NCI-H2029 (cell line): ENCODE data around the gene UTF1.

Source experiments
- DNase-seq: peaks from one replicate; lab custom pipeline; 2025; lab: John Stamatoyannopoulos, UW

UTF1 gene

DNA sequence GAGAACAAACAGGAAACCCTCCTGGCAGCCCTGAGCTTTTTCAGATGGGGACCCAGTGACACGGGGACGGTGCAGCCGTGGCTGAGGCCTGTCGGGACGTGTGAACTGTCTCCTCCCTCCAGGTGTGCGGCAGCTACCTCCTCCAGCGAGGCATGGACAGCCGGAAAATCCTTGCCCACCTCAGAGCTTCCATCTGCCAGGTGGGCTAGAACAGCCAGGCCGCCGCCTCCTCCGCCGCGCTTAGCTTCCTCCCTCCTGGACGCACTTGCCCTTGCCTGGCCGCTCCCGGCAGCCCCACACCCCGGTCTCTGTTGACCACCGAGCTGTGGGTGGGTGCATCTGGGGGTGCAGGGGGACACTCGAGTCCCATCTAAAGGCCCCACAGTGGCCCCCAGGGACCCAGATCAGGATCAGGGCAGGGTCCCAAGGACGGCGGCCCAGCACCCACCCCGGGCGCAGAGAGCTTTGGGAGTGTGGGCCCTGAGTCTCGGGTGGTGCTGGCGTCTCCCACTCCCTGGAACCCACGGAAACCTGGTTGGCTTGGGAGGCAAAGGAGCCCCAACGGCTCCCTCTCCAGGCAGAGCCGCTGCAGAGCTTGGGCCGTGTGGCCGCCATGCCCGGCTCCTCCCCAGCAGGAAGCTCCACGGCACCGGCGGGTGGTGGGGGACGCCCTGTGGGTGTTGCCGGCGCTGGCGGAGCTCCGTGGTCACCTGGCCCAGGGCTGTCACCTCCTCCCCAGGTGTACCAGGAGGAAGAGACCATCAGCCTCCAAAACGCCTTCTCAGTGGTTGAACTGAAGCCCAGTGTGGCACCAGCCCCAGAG is 32.9 kb upstream of the UTF1 start:
- no peak for DNase-seq

DNA sequence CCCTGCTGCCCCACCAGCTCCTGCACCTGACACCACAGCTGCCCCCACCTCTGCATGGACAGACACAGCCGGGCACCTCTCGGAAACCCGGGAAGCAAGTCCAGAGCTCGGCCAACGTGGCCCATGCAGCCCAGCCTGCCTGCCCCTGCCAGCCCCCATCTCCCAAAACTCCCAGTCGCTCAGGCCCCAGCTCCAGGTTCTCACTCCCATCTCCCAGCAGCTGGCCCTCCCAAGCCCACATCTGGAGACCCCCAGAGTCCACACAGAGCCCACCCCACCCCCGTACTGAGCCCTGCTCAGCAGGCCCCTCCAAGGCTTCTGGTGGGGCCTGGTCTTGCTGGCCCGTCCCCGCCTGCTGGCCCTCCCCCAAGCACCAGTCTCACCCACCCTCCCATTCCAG is 32.2 kb upstream of the UTF1 start:
- DNase-seq: no peak

- no peak for DNase-seq
These were observed 31.8 kb upstream of the UTF1 start for GRCh38 chr10:133198206-133198605.

- DNase-seq: no peak
These were observed 31.2 kb upstream of the UTF1 start for GRCh38 chr10:133198621-133199487.

DNA sequence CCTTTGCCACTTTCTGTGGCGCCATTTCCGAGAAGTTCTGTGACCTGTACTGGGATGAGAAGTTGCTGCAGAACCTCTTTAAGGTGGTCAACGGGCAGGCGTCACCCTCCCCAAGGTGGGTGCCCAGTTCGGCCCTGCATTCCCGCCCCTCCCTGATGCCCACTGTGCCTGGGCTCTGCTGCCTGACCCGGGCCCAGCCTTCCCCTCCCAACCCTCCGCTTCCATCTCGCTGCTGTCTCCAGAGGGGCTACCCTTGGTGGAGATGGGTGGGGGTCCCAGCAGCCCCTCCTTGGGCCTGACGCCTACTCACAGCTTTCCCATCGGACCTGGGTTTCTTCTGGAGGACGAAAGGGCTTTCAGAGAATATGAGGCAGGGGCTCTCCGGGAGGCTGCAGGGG is 30.5 kb upstream of the UTF1 start:
- no peak for DNase-seq

GRCh38 chr10:133199992-133200611 is 29.9 kb upstream of the UTF1 start:
- DNase-seq: no peak

- DNase-seq: no peak
These were observed 29.4 kb upstream of the UTF1 start for GRCh38 chr10:133200621-133201031.

GRCh38 chr10:133201151-133201947 is 28.7 kb upstream of the UTF1 start:
- DNase-seq: no peak

GRCh38 chr10:133201948-133202725 is 27.9 kb upstream of the UTF1 start:
- no peak for DNase-seq

DNA sequence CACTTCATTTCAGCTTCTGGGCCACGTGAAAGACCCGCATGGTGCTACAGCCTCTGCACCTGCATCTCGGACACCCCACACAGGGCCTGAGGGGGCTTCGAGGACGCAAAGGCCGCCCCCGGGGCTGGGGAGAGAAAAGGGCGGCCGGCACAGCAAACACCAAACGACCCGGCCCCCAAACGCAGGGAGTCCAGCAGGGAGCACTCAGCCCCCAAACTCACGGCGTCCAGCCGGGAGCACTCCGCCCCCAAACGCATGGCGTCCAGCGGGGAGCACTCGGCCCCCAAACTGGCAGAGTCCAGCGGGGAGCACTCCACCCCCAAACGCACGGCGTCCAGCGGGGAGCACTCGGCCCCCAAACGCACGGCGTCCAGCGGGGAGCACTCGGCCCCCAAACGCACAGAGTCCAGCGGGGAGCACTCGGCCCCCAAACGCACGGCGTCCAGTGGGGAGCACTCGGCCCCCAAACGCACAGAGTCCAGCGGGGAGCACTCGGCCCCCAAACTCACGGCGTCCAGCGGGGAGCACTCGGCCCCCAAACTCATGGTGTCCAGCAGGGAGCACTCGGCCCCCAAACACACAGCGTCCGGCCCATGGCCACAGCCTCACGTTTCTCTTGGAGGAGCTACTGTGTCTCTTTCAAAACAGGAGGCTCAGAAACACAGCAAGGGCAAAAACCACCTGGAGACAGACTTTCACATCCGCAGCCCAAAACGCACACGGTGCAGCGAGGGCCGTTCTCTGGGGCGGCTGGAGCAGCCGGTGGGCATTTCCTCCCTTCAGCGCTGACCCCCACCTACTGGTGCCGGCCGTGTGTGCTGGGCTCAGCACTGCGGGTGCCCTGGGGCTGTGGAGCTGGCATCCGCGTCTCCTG is 27.0 kb upstream of the UTF1 start:
- DNase-seq: no peak

- DNase-seq: no peak
These were observed 26.3 kb upstream of the UTF1 start for GRCh38 chr10:133203652-133204195.

GRCh38 chr10:133204226-133205015 is 25.6 kb upstream of the UTF1 start:
- DNase-seq: no peak

DNA sequence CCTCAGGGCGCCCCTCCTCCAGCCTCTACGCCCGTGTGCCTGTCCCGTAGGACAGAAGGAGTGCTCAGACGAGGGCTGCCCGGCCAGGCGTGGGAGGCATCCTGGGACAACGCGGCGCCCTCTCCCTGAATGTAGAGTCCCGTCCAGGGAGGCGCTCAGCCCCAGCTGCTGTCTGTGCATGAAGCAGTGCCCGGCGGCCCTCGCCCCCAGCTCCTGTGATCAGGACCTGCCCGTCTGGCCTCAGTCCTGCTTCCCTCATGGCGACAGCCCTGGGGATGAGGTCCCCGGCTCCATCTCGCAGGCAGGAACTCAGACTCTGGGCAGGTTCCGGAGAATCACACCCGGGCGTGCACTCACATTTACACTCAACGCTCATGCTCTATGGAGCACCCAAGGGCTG is 24.9 kb upstream of the UTF1 start:
- DNase-seq: no peak

GRCh38 chr10:133206356-133207040 is 23.5 kb upstream of the UTF1 start:
- DNase-seq: no peak

DNA sequence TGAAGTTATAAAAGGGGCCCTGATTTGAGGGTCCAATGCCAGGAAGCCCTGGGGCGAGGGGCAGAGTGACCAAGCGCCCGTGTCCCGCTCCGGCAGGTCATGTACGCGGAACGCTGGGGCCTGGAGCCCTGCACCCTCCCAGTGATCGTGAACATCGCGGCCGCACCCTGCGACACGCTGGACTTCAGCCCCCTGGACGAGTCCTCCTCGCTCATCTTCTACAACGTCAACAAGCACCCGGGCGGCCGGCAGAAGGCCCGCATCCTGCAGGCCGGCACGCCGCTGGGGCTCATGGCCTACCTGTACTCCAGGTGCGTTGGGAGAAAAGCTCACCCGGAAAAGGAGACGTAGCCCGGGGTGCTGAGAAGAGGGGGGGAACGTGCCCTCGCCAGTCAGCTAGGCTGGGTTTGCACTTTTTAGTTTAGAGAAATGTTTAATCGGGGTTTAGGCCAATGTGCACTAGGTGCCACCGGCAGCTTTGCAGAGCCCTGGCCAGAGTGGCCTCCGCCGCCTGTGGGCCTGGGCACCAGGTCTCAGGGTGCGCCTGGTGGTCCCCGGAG is 22.9 kb upstream of the UTF1 start:
- DNase-seq: no peak

DNA sequence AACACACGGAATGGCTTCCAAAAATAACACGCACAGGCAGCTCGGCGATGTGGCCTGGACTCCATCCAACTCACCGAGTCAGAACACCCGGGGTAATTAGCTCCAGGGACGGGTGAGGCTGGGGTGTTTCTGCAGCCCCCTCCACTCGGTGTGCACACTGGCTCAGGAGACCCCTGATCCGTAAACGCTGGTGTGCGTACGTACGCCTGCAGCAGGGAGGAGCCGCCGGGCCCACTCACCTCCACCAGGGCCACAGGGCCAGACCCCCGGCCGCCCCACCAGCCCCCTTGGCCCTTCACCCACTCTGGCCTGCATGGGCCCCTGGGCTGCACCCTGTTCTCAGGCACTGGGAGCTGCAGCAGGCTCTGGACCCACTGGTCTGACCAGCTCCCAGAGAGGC is 22.4 kb upstream of the UTF1 start:
- DNase-seq: no peak

DNA sequence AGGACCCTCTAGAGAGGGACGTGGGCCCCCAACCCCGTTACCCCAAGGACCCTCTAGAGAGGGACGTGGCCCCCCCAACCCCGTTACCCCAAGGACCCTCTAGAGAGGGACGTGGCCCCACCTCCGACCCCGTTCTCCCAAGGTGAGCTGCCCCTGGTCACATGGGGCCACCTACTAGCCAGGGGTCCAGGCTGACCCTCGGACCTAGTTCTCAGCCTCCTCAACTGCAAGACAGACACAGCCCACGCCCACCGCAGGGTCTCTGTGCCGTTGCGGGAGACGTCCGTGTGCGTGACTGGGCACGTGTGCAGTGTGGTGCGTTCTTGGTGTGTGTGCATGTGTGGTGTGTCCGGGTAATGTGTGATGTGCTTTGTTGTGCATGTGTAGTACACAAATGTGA is 21.6 kb upstream of the UTF1 start:
- DNase-seq: no peak

DNA sequence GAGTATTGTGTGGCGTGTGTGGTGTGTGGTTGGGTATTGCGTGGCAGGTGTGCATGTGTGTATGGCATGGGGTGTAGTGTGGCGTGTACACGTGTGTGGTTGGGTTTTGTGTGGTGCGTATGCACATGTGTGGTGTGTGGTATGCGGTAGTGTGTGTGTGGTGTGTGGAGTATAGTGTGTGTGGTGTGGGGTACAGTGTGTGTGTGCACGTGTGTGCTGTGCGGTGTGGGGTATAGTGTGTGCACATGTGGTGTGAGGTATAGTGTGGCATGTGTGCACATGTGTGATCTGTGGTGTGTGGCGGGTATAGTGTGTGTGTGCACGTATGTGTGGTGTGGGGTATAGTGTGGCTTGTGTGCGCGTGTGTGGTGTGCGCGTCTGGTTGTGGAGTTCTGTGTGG is 20.9 kb upstream of the UTF1 start:
- DNase-seq: no peak
